HL-60/S4 (cell line): ENCODE measurements around the gene ARHGDIB.

Experiments
- in situ Hi-C: fragments of 300-500 bp; cut with MboI; formaldehyde crosslinking; loops from 2 replicates; pipeline ENCODE4 v1.14.3; 2022; ENCODE audit warnings: low sequenced_read_pairs

ARHGDIB gene

GRCh38 chr12:14904854-14905253 lies 56.5 kb downstream of the ARHGDIB start:
- in situ Hi-C loops, result no loop called here

GRCh38 chr12:14903386-14904098 lies 57.9 kb downstream of the ARHGDIB start:
- in situ Hi-C loops, result no loop called here

- in situ Hi-C loops, result no loop called here
Measured at GRCh38 chr12:14902465-14902864, 58.9 kb downstream of the ARHGDIB start.

GRCh38 chr12:14901228-14901562 lies 60.2 kb downstream of the ARHGDIB start:
- in situ Hi-C loops, result no loop called here

- in situ Hi-C loops, result no loop called here
Measured at GRCh38 chr12:14900521-14901227, 60.7 kb downstream of the ARHGDIB start.

GRCh38 chr12:14896521-14897169 lies 64.8 kb downstream of the ARHGDIB start:
- in situ Hi-C loops, result no loop called here

GRCh38 chr12:14893506-14894250 lies 67.7 kb downstream of the ARHGDIB start:
- in situ Hi-C loops, result no loop called here

GRCh38 chr12:14892726-14893505 lies 68.5 kb downstream of the ARHGDIB start:
- in situ Hi-C loops, result no loop called here
